Epithelial cell of alveolus of lung (primary cell): ENCODE results near the gene IQCH. TPM values are rescaled to one million over a fixed set of nuclear protein-coding genes. Genes with fewer than 3 reads are reported as not detected.

Experiments used
- total RNA-seq: library from RNA; depleted of rRNA; stranded (reverse); fragments of >200 nt; gene quantifications from 2 replicates; pipeline ENCODE4 v1.2.1, GENCODE V29; 2015

Gene IQCH
- 0.08 and 1.8 TPM in 2 replicates for total RNA-seq

DNA sequence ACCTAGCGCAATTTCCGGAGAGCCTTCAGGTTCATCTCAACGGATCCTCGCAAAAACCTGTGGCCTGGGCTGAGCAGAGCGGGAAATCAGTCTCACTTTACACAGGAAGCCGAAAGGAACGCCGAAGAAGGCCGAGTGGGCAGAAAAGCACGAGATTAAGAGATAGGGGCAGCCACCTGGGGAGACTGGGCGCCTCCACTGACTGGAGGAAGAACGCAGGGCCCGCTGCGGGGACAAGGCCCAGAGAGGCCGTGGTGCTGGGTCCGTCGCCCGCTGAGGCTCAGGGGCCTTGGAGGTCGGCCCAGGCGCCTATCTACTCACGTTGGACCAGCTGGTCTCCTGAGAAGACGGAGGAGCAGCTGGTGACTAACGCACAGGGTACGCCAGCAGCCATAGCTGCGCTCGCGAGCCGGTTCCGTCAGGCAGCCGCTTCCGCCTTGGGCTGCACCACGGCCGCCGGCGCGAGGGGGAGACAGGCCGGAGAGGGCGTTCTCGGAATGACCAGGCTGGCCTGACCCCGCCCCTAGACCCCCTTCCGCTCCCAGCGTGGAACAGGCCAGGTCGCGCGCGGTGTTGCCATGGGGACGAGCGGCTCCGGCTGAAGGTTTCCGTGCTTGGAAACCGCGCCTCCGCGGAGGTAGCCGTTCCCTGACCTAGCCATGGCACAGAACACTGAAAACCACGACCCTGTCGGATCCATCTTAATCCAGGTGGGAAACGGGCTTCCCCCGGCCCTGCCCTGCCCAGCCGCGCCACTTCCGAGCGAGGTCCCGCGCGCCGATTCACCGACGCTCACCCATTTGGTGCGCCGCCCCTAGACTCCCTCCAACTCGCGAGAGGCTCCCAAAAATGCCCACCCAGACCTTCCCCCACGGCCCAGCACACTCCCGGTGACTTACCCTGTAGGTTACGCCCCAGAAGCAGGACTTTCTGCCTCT is at the start of gene IQCH, which contains the start of gene AAGAB:
IQCH (plus strand) TSS at position 549 of the 938 bp plus-strand sequence; CDS start at position 660, 111 bp downstream.
AAGAB (minus strand) TSS at position 424 of the 938 bp plus-strand sequence; CDS start at position 394, 30 bp downstream.

DNA sequence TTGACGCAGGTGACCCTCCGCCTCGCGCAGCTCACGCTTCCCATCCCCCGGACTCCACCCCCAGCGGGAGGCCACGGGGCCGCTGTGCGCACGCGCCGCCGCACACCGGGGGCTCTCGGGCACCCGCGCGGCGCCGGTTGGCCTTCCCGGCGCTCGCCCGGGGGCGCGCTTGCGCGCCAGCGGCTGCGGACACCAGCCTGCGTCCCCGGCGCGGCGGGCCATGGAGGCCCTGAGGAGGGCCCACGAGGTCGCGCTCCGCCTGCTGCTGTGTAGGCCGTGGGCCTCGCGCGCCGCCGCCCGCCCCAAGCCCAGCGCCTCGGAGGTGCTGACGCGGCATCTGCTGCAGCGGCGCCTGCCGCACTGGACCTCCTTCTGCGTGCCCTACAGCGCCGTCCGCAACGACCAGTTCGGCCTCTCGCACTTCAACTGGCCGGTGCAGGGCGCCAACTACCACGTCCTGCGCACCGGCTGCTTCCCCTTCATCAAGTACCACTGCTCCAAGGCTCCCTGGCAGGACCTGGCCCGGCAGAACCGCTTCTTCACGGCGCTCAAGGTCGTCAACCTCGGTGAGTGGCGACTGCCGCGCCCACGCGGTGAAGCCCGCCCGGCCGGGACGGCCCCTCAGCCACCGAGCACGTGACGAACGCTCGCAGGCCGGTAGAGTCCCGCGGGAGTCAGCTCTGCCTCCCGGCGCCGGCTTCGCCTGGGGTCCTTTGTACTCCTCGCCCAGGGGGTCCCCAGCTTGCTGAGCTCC is 266.6 kb downstream of the IQCH start, which contains the start of gene C15orf61:
C15orf61 (plus strand) TSS at position 103 of the 754 bp plus-strand sequence; CDS start at position 221, 118 bp downstream.

GRCh38 chr15:67542420-67543347 is 288.1 kb downstream of the IQCH start, which contains the start of gene MAP2K5:
Gene MAP2K5, plus strand, starts transcription at chr15:67542703. Its CDS starts 633 bp downstream, at chr15:67543336.

Other genes starting within 250 kb of the IQCH start
- 66.0 and 93.1 TPM in 2 replicates for gene SMAD3, start 189.2 kb upstream of the IQCH start, total RNA-seq
- 30.4 and 33.4 TPM in 2 replicates for gene AAGAB, start 125 bp upstream of the IQCH start, total RNA-seq